ENCODE results near the gene ANGPTL2. TPM values are rescaled to one million over a fixed set of nuclear protein-coding genes. Genes with fewer than 3 reads are reported as not detected.

ANGPTL2 gene
- total and polyA plus RNA-seq, 9 of the 15 experiments (the other 6 are each of a cell fraction or from before 2014, with no cell fraction given): not detected

DNA sequence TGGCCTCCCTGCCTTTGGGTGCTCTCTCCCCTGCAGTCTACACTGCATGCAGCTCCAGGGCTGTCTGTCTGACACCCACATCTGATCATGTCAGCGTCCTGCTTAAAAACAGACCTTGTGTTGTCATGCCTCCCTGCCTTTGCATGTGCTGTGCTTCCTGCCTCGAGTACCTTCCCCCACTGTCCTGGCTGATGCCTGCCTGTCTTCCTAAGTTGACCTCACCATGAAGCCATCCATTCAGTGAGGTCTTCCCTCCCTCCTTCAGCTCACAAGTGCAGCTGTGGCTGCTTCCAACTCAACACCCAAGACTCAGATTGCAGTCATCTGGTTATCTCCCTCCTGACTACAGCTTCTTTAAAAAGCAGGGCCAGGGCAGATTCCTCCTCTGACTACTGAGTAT is 5.5 kb downstream of the ANGPTL2 start:
- no peak for DNase-seq (ENCODE audit: extremely low read depth in 1 of 4, low spot score in 3 of 4)
- Histone ChIP-seq H3K27me3 (ENCODE audit: control insufficient read depth in 2 of 2, insufficient read depth in 2 of 2, low read length in 2 of 2) (peaks cover 16 to 69% of the 10 kb centered on the region in 2 experiments; a peak in 4 of 5 replicates), H3K9me1 (ENCODE audit: control insufficient read depth, insufficient read depth, low read length) (no peaks in the 10 kb centered on the region), H3K4me3 (no peak overlapping the region), H3K79me2 (ENCODE audit: control insufficient read depth, insufficient read depth, low read length) (no peaks in the 10 kb centered on the region), H3K4me1 (replicated peaks in 1 of 2; ENCODE audit: control insufficient read depth in 2 of 2, insufficient read depth in 2 of 2, low read length in 2 of 2) (peaks cover 0 to 8% of the 10 kb centered on the region in 2 experiments; a peak in 2 of 5 replicates), H3K4me2 (ENCODE audit: insufficient read depth, low read length) (no peak overlapping the region), H3K9ac (ENCODE audit: insufficient read depth in 1 of 2, low read depth in 2 of 2, low read length in 2 of 2) (no peak overlapping the region), H3K9me3 (replicated peaks; ENCODE audit: control insufficient read depth, insufficient read depth, low read depth, low read length) (no peaks in the 10 kb centered on the region), H3K27ac (ENCODE audit: extremely low read depth, low read depth, low read length) (no peak overlapping the region), H2AFZ (ENCODE audit: low read depth, low read length) (no peak overlapping the region), H3K36me3 (ENCODE audit: control insufficient read depth, insufficient read depth, low read length) (no peaks in the 10 kb centered on the region), H4K20me1 (replicated peaks; ENCODE audit: control insufficient read depth, insufficient read depth, low read length) (peaks cover 18% of the 10 kb centered on the region)
- intact Hi-C loops (cut with micrococcal nuclease): no loop called here
- in situ Hi-C loops (cut with MboI): no loop called here
- no TSS peak for BruUV-seq (replicated peaks)
- ATAC-seq: no peak
- ChIA-PET CTCF (ENCODE audit: low intra/inter-chr PET ratio) (no interaction called here), POLR2A (interaction anchor here (0.6 to 1.5 kb wide), 6 partner anchors 48 to 436 kb away, joined by 3 read pairs; no protein-coding TSS in a partner anchor)
- WGBS (ENCODE audit: insufficient coverage, low coverage, missing lambda C conversion rate): 0% methylated on average over 2 of the region's 2 CpGs
- no peak for FAIRE-seq
- TF ChIP-seq ZC3H11A (IDR thresholded peaks at IDR 0.05; ENCODE audit: low read depth, low read length) (no peak), RERE (CRISPR knock-in tag; IDR thresholded peaks at IDR 0.05; ENCODE audit: borderline replicate concordance) (no peak), STAG1 (CRISPR knock-in tag; IDR thresholded peaks at IDR 0.05; ENCODE audit: borderline replicate concordance) (no peak), BHLHE40 (IDR thresholded peaks at IDR 0.05; ENCODE audit: low read length) (0 out of 2 replicates have a peak, but pooled peaks have one; percentile 20), CBFA2T3 (IDR thresholded peaks at IDR 0.05) (0 out of 2 replicates have a peak, but pooled peaks have one; percentile 4), SRSF3 (IDR thresholded peaks at IDR 0.05; ENCODE audit: insufficient read depth, low read length) (no peak), RBM14 (IDR thresholded peaks at IDR 0.05; ENCODE audit: borderline replicate concordance, insufficient read depth, low read depth, low read length) (no peak), GTF2E2 (tag; IDR thresholded peaks at IDR 0.05) (0 out of 2 replicates have a peak, but pooled peaks have one; percentile 24), NR2C2 (CRISPR knock-in tag; IDR thresholded peaks at IDR 0.05) (no peak), NR2C2 (tag; IDR thresholded peaks at IDR 0.05) (0 out of 2 replicates have a peak, but pooled peaks have one; percentile 20), TFAM (CRISPR knock-in tag; conservative IDR thresholded peaks at IDR 0.05) (no peak), ZNF121 (CRISPR knock-in tag; conservative IDR thresholded peaks at IDR 0.05) (no peak), RBM22 (IDR thresholded peaks at IDR 0.05; ENCODE audit: low read depth, low read length, poor library complexity, severe bottlenecking) (no peak), ZNF347 (CRISPR knock-in tag; IDR thresholded peaks at IDR 0.05; ENCODE audit: low read depth) (no peak), NCOA1 (IDR thresholded peaks at IDR 0.05; ENCODE audit: low read depth) (no peak), NONO (IDR thresholded peaks at IDR 0.05; ENCODE audit: low read depth in 2 of 2, low read length in 1 of 2) (no peak), NR2C1 (IDR thresholded peaks at IDR 0.05) (no peak), NR2C1 (tag; IDR thresholded peaks at IDR 0.05) (no peak), CCNT2 (IDR thresholded peaks at IDR 0.05; ENCODE audit: borderline replicate concordance, extremely low read depth, insufficient read length, low read depth, low read length) (no peak)

All from K562 (cell line).